ENCODE measurements around the gene AP2S1.

Gene AP2S1

DNA sequence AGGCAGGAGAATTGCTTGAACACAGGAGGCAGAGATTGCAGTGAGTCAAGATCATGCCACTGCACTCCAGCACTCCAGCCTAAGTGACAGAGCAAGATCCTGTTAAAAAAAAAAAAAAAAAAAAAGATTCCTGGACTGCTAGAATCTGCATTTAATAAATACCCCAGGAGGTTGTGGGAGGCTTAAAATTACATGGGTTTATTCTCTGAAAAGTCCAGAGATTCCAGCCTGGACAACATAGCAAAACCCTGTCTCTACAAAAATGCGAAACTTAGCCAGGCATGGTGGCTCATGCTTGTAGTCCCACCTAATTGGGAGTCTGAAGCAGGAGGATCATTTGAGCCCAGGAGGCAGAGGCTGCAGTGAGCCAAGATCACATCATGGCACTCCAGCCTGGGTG is 52.8 kb downstream of the AP2S1 start:
- no peak for DNase-seq

DNA sequence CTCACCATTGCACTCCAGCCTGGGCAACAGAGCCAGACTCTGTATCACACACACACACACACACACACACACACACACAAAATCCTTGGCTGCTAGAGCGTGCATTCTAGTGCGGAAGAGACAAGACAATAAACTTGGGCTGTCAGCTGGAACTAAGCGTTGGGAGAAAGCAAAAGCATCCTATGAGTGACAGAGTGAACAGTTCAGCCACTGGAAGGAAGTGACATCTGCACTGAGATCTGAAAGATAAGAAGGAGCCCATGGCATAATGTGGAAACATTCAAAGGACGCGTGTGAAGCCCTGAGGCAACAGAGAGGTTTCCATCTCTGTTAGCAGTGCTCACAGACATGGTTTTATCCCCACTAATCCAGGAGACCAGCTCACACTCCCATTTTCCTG is 58.7 kb downstream of the AP2S1 start:
- no peak for DNase-seq

DNA sequence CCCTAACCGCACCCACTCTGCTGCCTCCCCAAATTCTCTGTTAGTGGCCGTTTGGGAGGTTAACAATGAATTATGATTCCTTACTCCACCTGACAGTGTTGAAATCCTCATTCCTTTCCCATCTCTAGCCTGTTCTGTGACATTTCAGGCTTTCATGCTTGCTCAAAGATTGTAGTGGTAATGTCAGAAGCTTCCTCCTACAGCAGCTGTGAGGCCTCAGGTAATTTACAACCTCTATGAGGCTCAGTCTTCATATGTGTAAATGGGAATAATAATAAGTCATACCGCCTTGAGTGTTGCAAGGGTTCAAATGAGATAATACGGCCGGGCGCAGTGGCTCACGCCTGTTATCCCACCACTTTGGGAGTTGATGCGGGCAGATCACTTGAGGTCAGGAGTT is 61.3 kb downstream of the AP2S1 start:
- DNase-seq = no peak

DNA sequence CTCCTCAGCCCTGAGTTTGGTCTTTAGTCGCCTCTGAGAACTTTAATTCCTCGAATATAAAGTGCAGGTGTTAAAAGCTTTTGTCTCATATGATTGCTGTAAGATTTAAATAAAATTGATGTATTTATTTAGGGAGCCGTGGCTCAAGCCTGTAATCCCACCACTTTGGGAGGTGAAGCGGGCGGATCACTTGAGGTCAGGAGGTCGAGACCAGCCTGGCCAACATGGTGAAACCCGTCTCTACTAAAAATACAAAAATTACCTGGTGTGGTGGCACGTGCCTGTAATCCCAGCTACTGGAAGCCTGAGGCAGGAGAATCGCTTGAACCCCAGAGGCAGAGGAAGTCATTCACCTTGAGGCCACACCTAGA is 61.7 kb downstream of the AP2S1 start:
- DNase-seq = no peak

DNA sequence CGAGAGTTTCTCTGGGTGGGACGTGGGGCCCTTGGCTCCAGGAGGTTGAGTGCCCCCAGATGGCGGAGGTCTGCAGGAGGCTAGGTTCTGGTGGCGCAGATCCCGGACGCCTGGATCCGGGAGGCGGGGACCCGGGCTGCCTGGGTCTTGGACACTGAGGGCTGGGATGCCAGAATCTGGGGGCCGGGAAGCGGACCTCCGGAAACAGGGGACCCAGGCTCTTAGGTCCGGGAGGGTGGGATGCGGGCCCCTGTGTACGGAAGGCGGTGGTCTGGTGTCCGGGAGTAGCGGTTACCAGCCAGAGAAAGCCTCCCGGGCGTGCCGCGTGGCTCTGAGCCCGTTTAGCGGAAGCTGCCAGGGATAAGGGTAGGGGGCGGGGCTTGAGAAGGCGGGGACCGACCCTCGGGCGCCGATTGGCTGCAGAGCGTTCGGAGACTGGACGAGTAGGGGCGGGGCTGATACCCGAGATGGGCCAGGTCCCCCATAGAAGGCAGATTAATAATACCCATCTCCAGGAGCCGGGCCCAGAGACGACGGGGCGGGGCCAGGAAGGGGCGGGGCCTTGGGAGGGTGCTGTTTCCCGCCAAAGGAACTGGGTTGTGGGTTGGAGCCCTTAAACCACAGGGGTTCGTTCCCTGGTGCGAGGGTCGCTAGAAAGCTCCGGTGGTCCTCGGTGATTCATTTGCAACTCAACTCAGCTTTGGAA is 62.2 kb downstream of the AP2S1 start, which contains the start of gene SLC1A5:
Gene SLC1A5 (minus strand): TSS at position 333 of the 706 bp plus-strand sequence. CDS start 629 bp downstream, outside the sequence.
- peak; percentile 92 for DNase-seq
